Dendritic cell treated with granulocyte-macrophage colony-stimulating factor and Interleukin-4, amounts not matched to agents 40 ng/mL and 50 ng/mL, for 4 days (primary cell): ENCODE data around the gene SPATA2L.
"Not testable (repeated sequence)": the region's sequence is repeated elsewhere in the genome, so short reads cannot be mapped to it uniquely, and the experiment has no call there.

Experiments
- H3K27ac Mint-ChIP-seq: one replicate; pipeline ENCODE4 v1.8.0; 2022; ENCODE audit warnings: mild to moderate bottlenecking, mixed read lengths
- H3K27me3 Mint-ChIP-seq: one replicate; pipeline ENCODE4 v1.8.0; 2022; ENCODE audit warnings: mild to moderate bottlenecking, mixed read lengths
- H3K36me3 Mint-ChIP-seq: one replicate; pipeline ENCODE4 v1.8.0; 2022; ENCODE audit warnings: low read depth, mixed read lengths
- H3K4me1 Mint-ChIP-seq: one replicate; pipeline ENCODE4 v1.8.0; 2022; ENCODE audit warnings: low read depth, mixed read lengths
- H3K4me3 Mint-ChIP-seq: one replicate; pipeline ENCODE4 v1.8.0; 2022; ENCODE audit warnings: mild to moderate bottlenecking, moderate library complexity, mixed read lengths
- H3K9me3 Mint-ChIP-seq: one replicate; pipeline ENCODE4 v1.8.0; 2022; ENCODE audit warnings: mixed read lengths
- intact Hi-C: fragments of 100-400 bp; cut with micrococcal nuclease; formaldehyde crosslinking; loops from one replicate; pipeline ENCODE4 v1.15.0; 2022

The SPATA2L gene

GRCh38 chr16:89706518-89707260, 5.2 kb upstream of the SPATA2L start:
- intact Hi-C loops: loop anchor here (1.0 kb wide), 1 partner anchor 87 kb away; no protein-coding TSS in a partner anchor
- Mint-ChIP-seq H3K4me1 (peaks cover 39% of the 10 kb centered on the region), H3K27me3 (peaks cover 18% of the 10 kb centered on the region), H3K27ac (peak overlapping the region; percentile 25), H3K9me3 (no peaks in the 10 kb centered on the region), H3K4me3 (no peak overlapping the region), H3K36me3 (peaks cover 46% of the 10 kb centered on the region)

DNA sequence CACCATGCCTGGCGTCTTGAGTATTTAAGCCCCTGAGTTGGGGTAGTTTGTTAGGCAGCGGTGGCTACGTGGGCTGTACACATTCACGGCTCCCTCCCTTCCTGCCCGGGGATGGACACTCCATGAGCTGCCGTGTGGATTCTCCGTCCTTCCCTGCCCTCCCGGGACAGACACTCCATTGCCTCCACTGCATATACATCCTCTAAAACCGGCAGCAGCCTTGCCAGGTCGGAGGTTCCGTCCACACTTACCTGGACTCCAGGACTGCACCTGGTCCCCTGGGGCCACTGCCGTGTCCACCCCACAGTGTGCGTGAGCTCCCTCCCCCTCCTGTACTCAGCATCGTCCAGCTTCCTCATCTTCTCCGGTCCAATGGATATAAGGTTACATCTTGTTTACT, 3.5 kb upstream of the SPATA2L start:
- Mint-ChIP-seq H3K27me3 (peaks cover 18% of the 10 kb centered on the region), H3K4me1 (peaks cover 38% of the 10 kb centered on the region), H3K36me3 (peaks cover 36% of the 10 kb centered on the region), H3K27ac (no peak overlapping the region), H3K9me3 (no peaks in the 10 kb centered on the region), H3K4me3 (no peak overlapping the region)
- intact Hi-C loops: no loop called here

GRCh38 chr16:89704281-89704680, 2.8 kb upstream of the SPATA2L start:
- intact Hi-C loops: no loop called here

GRCh38 chr16:89700649-89701424, 668 bp downstream of the SPATA2L start:
- no peaks in the 10 kb centered on the region for H3K9me3 Mint-ChIP-seq
- intact Hi-C loops: loop anchor here (1.0 to 2.0 kb wide), 2 partner anchors 92 to 160 kb away; no protein-coding TSS in a partner anchor
- H3K27me3 Mint-ChIP-seq: peaks cover 17% of the 10 kb centered on the region
- peaks cover 28% of the 10 kb centered on the region for H3K4me1 Mint-ChIP-seq
- peaks cover 33% of the 10 kb centered on the region for H3K36me3 Mint-ChIP-seq
- H3K4me3 Mint-ChIP-seq: peak overlapping the region; percentile 78
- H3K27ac Mint-ChIP-seq: peak overlapping the region; percentile 73

More at GRCh38 chr16:89704281-89704680, 2.8 kb upstream of the SPATA2L start:
- Mint-ChIP-seq H3K4me1 (peaks cover 35% of the 10 kb centered on the region), H3K27me3 (peaks cover 18% of the 10 kb centered on the region), H3K4me3 (no peak overlapping the region), H3K9me3 (no peaks in the 10 kb centered on the region), H3K27ac (no peak overlapping the region), H3K36me3 (peaks cover 30% of the 10 kb centered on the region)

DNA sequence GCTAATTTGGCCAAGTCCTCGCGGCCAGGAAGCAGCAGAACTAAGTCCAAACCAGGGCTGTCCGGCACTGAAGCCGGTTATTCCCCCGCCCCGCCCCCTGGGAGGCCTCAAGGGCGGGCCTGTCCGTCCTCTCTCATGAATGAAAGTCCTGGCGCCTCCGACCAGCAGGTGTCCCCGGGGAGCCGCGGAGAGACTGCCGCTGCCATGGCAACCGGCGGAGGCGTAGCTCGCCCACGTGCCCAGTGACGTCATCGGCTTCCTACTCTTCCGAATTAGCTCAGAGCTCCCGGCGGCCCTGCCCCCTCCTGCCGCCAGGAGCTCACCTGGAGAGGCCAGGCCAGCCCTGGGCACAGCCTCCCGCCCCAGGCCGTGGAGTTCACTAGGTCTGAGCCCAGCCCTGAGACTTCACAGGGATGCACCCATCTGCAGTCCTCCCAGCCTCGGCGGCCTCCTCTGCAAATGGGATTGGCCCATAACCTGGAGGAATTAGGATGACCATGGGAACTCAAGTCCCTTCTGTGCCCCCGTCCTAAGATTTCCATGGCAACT, 1.3 kb downstream of the SPATA2L start:
- peaks cover 40% of the 10 kb centered on the region for H3K36me3 Mint-ChIP-seq
- peak overlapping the region; percentile 78 for H3K4me3 Mint-ChIP-seq
- no peaks in the 10 kb centered on the region for H3K9me3 Mint-ChIP-seq

DNA sequence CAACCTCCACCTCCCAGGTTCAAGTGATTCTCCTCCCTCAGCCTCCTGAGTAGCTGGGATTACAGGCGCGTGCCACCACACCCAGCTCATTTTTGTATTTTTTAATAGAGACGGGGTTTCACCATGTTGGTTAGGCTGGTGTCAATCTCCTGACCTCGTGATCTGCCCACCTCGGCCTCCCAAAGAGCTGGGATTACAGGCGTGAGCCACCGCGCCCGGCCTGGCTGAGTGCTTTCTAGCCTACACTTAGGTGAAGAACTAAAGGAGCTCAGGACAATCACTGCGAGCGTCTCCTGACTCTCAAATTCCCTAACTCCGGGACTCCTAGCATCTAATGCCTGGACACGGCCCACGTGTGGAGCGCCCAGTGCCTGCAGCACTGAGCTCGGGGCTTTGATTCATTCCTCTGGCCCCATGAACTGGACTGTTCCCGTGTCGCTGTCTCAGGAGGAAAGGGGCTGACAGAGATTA, 1.8 kb downstream of the SPATA2L start:
- H3K9me3 Mint-ChIP-seq, H3K27me3 Mint-ChIP-seq: not testable (repeated sequence)
- Mint-ChIP-seq H3K4me3 (peak overlapping the region; percentile 78), H3K36me3 (peaks cover 45% of the 10 kb centered on the region), H3K4me1 (peaks cover 27% of the 10 kb centered on the region), H3K27ac (peak overlapping the region; percentile 73)
- intact Hi-C loops: loop anchor here (1.0 to 2.0 kb wide), 2 partner anchors 94 to 161 kb away; no protein-coding TSS in a partner anchor

More for the DNA sequence above, 1.3 kb downstream of the SPATA2L start:
- Mint-ChIP-seq H3K27me3 (peaks cover 14% of the 10 kb centered on the region), H3K4me1 (peaks cover 30% of the 10 kb centered on the region), H3K27ac (peak overlapping the region; percentile 73)
- intact Hi-C loops: loop anchor here (1.0 to 2.0 kb wide), 2 partner anchors 93 to 161 kb away; no protein-coding TSS in a partner anchor

DNA sequence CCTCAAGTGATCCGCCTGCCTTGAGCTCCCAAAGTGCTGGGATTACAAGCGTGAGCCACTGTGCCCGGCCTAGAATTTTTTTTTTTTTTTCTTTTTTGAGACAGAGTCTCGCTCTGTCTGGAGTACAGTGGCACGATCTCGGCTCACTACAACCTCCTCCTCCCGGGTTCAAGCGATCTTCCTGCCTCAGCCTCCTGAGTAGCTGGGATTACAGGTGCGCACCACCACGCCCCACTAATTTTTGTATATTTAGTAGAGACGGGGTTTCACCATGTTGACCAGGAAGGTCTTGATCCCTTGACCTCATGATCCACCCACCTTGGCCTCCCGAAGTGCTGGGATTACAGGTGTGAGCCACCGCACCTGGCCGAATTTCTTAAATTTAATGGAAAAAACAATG, 2.8 kb downstream of the SPATA2L start:
- intact Hi-C loops, H3K27ac Mint-ChIP-seq, H3K9me3 Mint-ChIP-seq, H3K4me3 Mint-ChIP-seq, H3K27me3 Mint-ChIP-seq: not testable (repeated sequence)
- H3K4me1 Mint-ChIP-seq: peaks cover 27% of the 10 kb centered on the region
- H3K36me3 Mint-ChIP-seq: peaks cover 54% of the 10 kb centered on the region

- no peak overlapping the region for H3K4me3 Mint-ChIP-seq
- H3K27ac Mint-ChIP-seq: no peak overlapping the region
- H3K27me3 Mint-ChIP-seq: peaks cover 4% of the 10 kb centered on the region
- no peaks in the 10 kb centered on the region for H3K9me3 Mint-ChIP-seq
- peaks cover 27% of the 10 kb centered on the region for H3K4me1 Mint-ChIP-seq
- H3K36me3 Mint-ChIP-seq: peaks cover 64% of the 10 kb centered on the region
- intact Hi-C loops: no loop called here
Observed at GRCh38 chr16:89697616-89698331, 3.7 kb downstream of the SPATA2L start.

GRCh38 chr16:89697161-89697615, 4.3 kb downstream of the SPATA2L start:
- Mint-ChIP-seq H3K27ac (no peak overlapping the region), H3K4me3 (no peak overlapping the region), H3K9me3 (no peaks in the 10 kb centered on the region), H3K36me3 (peaks cover 70% of the 10 kb centered on the region), H3K27me3 (no peaks in the 10 kb centered on the region), H3K4me1 (peaks cover 27% of the 10 kb centered on the region)
- intact Hi-C loops: no loop called here

- H3K27me3 Mint-ChIP-seq: no peaks in the 10 kb centered on the region
- no peaks in the 10 kb centered on the region for H3K9me3 Mint-ChIP-seq
- peaks cover 74% of the 10 kb centered on the region for H3K36me3 Mint-ChIP-seq
- intact Hi-C loops: no loop called here
- H3K4me3 Mint-ChIP-seq: no peak overlapping the region
- H3K4me1 Mint-ChIP-seq: peaks cover 27% of the 10 kb centered on the region
- no peak overlapping the region for H3K27ac Mint-ChIP-seq
Observed at GRCh38 chr16:89696670-89697128, 4.8 kb downstream of the SPATA2L start.

DNA sequence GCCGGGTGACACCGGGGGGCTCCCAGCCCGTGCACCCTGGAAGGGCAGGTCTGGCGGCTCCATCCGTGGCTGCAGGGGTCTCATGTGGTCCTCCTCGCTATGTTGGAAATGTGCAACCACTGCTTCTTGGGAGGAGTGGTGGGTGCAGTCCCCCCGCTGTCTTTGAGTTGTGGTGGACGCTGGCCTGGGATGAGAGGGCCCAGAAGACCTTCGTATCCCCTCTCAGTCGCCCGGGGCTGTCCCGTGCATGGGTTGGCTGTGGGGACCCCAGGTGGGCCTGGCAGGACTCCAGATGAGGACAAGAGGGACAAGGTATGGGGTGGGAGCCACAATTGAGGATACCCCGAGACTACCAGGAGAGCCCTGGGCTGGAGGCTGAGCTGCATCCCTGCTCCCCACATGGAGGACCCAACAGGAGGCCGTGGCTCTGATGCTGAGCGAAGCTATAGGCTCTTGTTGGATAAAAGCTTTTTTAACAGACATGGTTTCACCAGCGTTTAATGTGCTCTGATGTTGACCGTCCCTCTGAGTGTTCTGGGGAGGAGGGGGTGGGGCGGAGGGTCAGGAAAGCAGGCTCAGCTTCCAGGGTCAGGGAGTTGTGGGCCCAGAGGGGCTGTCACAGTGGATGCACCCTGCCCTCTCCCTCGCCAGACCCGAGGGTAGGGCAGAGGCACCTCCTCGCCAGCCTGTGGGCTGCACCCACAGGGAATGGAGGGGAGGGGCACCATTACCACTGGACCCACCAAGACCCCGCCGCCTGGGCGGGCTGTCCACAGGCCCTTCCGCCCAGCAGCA, 5.4 kb downstream of the SPATA2L start:
- H3K27ac Mint-ChIP-seq: no peak overlapping the region
- no peaks in the 10 kb centered on the region for H3K9me3 Mint-ChIP-seq
- H3K36me3 Mint-ChIP-seq: peaks cover 81% of the 10 kb centered on the region
- no peaks in the 10 kb centered on the region for H3K27me3 Mint-ChIP-seq
- H3K4me1 Mint-ChIP-seq: peaks cover 27% of the 10 kb centered on the region
- H3K4me3 Mint-ChIP-seq: no peak overlapping the region
- intact Hi-C loops: no loop called here

DNA sequence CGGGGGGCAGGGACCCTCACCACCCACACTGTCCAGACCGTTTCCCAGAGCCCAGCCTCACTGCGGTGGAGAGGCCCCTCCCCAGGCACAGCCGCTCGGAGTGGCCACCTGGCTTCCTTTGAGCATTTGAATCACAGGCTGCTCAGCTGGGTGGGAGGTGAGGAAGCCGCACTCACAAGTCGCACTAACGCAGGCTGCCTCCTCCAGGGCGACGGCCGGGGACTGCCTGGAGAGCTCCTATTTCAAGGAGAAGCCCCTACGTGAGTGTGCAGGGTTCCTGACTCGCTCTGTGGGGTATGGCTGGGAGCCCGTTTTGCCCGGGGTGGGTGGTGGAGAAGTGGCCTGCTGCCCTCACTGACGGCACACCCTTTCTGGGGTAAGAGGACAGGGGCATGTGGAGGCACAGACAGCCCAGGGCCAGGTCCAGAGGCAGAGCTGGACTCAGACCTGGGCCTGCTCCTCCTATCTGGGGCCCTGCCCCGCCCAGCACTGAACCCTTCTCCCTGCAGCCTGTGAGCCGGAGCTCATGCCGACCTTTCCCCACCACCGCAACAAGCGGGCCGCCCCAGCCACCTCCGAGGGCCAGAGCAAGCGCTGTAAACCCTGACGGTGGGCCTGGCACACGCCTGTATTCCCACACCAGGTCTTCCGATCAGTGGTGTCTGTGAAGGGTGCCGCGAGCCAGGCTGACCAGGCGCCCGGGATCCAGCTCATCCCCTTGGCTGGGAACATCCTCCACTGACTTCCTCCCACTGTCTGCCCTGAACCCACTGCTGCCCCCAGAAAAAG, 6.2 kb downstream of the SPATA2L start:
- Mint-ChIP-seq H3K9me3 (no peaks in the 10 kb centered on the region), H3K4me3 (no peak overlapping the region), H3K27me3 (no peaks in the 10 kb centered on the region), H3K27ac (no peak overlapping the region), H3K4me1 (peaks cover 20% of the 10 kb centered on the region), H3K36me3 (peaks cover 89% of the 10 kb centered on the region)
- intact Hi-C loops: no loop called here
